ENCODE results near the gene CXCL3. TPM values are rescaled to one million over a fixed set of nuclear protein-coding genes. Genes with fewer than 3 reads are reported as not detected.

The CXCL3 gene
- total and polyA plus RNA-seq, 10 of the 15 experiments (the other 5 are each of a cell fraction or from before 2014, with no cell fraction given): not detected

- 17% methylated on average over 4 of the region's 4 CpGs for WGBS (ENCODE audit: insufficient coverage, insufficient replicate concordance, low lambda C conversion rate, missing lambda C conversion rate)
- H3K9ac ChIP-seq (ENCODE audit: control insufficient read depth, insufficient read depth, low read length): no peak overlapping the region
Measured at GRCh38 chr4:74056858-74057562, 18.5 kb upstream of the CXCL3 start.

More at GRCh38 chr4:74056858-74057562, 18.5 kb upstream of the CXCL3 start:
- ChIA-PET CTCF (interaction anchor here (1.1 kb wide), 1 partner anchor 93 kb away, joined by 3 read pairs; no protein-coding TSS in a partner anchor), SMC1A (ENCODE audit: uncharacterized antibody, unreplicated experiment) (interaction anchor here (0.9 to 1.4 kb wide), 4 partner anchors 15 to 716 kb away, joined by 3 to 5 read pairs (median 4); no protein-coding TSS in a partner anchor), POLR2A (no interaction called here), RAD21 (ENCODE audit: unreplicated experiment) (no interaction called here)
- Histone ChIP-seq H3K36me3 (ENCODE audit: control insufficient read depth in 2 of 2, insufficient read depth in 2 of 2, low read length in 1 of 2) (no peaks in the 10 kb centered on the region), H2AFZ (ENCODE audit: control insufficient read depth, low read depth, low read length) (no peak overlapping the region), H3K27ac (ENCODE audit: control insufficient read depth, insufficient read depth) (no peak overlapping the region), H4K20me1 (ENCODE audit: control insufficient read depth, insufficient read depth) (no peaks in the 10 kb centered on the region), H3K4me2 (ENCODE audit: control insufficient read depth, insufficient read depth) (no peak overlapping the region), H3K27me3 (replicated peaks in 1 of 2; ENCODE audit: control insufficient read depth in 2 of 2, insufficient read depth in 2 of 2, low read length in 1 of 2) (no peaks in the 10 kb centered on the region; a peak in 1 of 4 replicates), H3K79me2 (ENCODE audit: control insufficient read depth, insufficient read depth, low read length) (no peaks in the 10 kb centered on the region), H3K4me1 (ENCODE audit: control insufficient read depth, insufficient read depth, low read length) (no peaks in the 10 kb centered on the region), H3K4me3 (no peak overlapping the region), H3K9me3 (replicated peaks; ENCODE audit: control insufficient read depth, insufficient read depth, low read length) (no peaks in the 10 kb centered on the region)
- intact Hi-C loops (cut with micrococcal nuclease; ENCODE audit: unreplicated experiment) (no loop called here), in situ Hi-C loops (cut with MboI) (no loop called here)
- ATAC-seq (no peak), DNase-seq (ENCODE audit: low read depth, low spot score) (no peak), FAIRE-seq (no peak)
- BruUV-seq (replicated peaks): no TSS peak
- TF ChIP-seq BCL3 (IDR thresholded peaks at IDR 0.05; ENCODE audit: borderline replicate concordance, insufficient read depth, low read depth, low read length, poor library complexity, severe bottlenecking): peak; percentile 3
- TF ChIP-seq EZH2 (IDR thresholded peaks at IDR 0.05; ENCODE audit: borderline replicate concordance, control insufficient read depth, low read depth, low read length): no peak
